NCI-H2196 (cell line): ENCODE results near the gene ERAS.
"Not testable (repeated sequence)": the region's sequence is repeated elsewhere in the genome, so short reads cannot be mapped to it uniquely, and the experiment has no call there.

ENCODE experiments used
- DNase-seq: peaks from one replicate; lab custom pipeline; 2025; ENCODE audit not compliant: unreplicated experiment; lab: John Stamatoyannopoulos, UW

The ERAS gene

DNA sequence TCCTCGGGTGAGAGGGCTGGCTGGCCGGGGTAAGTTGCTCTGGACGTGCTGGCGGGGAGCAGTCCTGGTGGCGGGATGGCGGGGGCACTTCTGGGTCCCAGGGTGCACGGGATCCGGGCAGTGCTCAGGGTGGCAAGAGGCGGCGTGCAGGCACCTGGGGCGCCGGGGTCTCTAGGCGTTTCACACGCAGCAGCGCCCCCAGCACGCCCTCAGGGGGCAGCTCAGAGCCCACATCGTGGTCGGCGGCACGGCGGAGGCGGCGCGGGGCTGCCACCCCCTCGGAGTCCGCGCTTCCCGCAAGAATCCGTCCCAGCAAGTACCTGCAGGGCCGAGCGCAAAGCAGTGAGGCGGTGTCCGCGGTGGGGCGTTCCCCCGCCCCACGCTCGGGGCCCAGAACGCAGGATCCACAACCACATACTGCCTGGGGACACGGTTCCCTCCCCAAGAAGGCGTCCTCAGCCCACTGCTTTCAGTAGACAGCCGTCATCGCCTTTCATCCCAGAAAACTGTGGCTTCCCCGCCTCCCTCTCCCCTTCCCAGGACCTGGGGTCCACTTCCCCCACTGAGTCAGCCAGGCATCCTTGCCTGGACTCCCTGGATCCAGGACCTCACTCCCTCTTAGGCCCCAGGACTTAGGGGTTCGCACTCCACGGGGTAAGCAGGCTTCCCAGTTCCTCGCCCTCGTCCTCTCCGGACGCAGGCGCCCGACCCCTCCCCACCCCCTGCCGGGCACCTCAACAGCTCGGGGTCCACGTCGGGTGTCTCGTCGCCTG is 5.0 kb downstream of the ERAS start:
- no peak for DNase-seq

DNA sequence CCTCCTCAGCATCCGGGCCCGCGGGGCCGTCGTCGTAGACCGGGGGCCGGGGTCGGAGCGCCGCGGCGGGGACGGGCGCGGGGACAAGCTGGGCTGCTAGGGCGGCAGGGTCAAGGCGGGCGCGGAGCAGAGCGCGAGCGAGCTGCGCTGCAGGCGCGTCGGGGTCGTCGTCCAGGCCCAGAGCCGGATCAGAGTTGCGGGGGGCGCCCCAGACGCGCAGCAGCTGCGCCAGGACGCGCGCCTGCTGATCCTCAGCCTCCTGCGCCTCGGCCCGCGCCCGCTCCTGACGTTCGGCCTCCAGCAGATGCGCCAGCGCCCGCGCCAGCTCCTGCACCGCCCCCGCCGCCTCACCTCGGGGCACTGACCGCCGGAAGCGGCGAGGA is 5.6 kb downstream of the ERAS start:
- no peak for DNase-seq

DNA sequence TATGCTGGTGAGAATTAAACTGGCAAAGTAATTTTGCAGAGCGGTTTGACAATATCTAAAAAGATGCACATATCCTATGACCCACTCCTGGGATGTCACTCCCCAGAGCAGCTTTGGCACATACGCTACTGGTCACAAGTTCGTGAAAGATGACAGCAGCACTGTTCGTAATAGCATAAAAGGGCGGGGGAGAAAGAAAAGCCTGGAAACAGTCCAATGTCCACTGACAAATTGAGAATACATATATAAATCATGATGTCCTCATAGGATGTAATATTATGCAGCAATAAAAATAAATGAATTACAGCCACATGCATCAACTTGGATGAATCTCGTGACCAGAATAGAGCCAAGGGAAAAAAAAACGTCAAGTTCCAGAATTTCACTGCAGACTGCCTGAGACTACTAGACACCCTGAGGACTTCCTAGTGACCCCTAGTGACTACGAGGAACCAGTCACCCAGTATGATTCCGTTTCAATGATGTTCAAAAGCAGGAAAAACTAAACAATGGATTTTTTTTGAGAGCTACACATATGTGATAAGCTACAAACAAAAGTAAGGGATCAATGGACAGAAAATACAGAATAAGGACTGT is 7.3 kb downstream of the ERAS start:
- no peak for DNase-seq

DNA sequence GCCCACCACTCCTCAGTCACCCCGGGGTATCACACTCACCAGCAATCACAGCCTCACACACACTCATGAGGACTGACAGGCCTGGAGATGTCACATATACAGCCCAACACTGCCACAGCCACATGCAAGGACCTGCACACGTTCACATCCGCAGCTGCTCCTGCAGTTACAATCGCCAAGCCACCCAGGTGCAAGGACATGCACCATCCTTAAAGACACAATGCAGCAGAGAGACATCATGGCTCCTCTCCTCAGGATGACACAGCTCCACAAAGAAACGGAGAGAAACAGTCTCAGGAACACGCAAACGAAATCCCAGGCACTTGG is 8.0 kb downstream of the ERAS start:
- no peak for DNase-seq

DNA sequence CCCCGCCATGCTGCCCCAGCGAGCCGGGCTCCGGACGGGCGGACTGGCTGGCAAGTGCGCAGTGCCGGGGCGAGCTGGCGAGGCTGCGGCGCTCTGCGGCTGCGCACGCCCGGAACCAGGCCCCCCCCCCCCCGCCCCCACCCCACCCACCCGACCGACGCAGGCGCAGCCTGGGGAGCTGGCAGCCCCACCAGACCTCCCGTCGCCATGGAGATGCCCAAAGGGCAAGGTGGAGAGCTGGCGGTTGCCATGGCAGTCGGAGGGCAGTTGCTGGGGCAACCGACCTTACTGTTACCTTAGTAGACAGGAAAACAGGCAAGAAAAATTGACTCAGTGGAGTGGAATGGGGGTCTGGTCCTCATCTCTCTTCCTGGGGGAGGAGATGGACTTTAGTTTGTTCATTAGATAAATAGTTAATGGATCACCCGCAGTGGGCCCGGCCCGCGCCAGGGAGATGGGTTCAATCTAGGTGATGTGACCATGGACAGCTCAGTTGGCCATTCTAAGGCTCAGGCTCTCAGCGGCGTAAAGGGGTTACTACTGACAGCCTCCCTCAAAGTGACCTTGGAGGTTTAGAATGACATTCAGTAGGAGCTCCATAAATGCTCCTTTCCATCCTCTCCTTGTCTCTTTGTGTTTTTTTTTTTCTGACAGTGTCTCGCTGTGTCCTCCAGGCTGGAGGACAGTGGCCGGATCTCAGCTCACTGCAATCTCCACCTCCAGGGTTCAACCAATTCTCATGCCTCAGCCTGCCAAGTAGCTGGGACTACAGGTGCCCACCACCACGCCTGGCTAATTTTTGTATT is 9.4 kb downstream of the ERAS start, which contains the start of gene PCSK1N:
Gene PCSK1N, minus strand, starts transcription at position 87 of the 806 bp plus-strand sequence. Its CDS starts 78 bp downstream, at position 9.
- DNase-seq = peak; percentile 83

DNA sequence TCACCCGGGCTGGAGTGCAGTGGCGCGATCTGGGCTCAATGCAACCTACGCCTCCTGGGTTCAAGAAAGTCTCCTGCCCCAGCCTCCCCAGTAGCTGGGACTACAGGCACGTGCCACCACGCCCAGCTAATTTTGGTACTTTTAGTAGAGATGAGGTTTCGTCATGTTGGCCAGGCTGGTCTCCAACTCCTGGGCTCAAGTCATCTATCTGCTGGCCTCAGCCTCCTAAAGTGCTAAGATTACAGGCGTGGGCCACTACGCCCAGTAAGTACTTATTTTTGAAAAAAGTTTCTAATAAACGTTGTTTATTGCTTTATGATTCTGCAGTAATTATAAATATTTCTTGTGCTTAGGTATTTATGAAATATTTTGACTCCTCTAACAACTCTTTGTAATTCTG is 13.4 kb downstream of the ERAS start:
- DNase-seq = no peak

DNA sequence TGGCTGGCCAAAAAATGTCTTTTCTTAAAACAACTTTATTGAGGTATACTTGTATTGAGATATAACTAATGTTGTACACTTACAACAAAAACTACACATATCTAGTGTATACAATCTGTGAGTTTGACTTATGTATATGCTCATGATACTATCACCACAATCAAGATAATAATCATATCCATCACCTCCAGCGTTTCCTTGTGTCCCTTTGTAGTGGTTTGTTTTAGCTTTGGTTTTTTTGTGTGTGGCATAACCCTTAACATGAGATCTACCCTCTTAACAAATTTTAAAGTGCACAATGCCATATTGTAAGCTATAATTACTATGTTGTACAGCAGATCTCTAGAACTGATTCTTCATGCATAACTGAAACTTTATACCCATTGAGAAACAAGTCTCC is 22.5 kb downstream of the ERAS start:
- no peak for DNase-seq

DNA sequence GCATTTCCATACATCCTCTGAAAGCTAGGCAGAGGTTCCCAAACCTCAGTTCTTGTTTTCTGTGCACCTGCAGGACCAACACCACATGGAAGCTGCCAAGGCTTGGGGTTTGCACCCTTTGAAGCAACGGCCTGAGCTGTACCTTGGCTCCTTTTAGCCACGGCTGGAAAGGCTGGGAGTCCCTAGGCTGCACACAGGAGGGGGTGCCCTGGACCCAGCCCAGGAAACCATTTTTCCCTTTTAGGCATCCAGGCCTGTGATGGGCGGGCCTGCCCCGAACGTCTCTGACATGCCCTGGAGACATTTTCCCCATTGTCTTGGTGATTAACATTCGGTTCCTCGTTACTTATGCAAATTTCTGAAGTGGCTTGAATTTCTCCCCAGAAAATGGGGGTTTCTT is 26.5 kb downstream of the ERAS start:
- DNase-seq = no peak

DNA sequence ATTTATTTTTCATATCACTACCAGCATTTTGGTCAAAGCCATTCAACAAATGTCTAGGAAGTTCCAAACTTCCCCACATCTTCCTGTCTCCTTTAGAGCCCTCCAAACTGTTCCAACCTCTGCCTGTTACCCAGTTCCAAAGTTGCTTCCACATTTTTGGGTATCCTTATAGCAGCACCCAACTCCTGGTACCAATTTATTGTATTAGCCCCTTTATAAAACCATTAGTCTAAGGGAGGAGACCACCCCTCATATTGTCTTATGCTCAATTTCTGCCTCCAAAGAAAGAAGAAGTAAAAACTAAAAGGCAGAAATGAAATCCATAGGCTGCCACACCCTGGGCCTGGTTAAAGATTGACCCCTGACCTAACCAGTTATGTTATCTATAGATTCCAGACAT is 27.2 kb downstream of the ERAS start:
- not testable (repeated sequence) for DNase-seq

DNA sequence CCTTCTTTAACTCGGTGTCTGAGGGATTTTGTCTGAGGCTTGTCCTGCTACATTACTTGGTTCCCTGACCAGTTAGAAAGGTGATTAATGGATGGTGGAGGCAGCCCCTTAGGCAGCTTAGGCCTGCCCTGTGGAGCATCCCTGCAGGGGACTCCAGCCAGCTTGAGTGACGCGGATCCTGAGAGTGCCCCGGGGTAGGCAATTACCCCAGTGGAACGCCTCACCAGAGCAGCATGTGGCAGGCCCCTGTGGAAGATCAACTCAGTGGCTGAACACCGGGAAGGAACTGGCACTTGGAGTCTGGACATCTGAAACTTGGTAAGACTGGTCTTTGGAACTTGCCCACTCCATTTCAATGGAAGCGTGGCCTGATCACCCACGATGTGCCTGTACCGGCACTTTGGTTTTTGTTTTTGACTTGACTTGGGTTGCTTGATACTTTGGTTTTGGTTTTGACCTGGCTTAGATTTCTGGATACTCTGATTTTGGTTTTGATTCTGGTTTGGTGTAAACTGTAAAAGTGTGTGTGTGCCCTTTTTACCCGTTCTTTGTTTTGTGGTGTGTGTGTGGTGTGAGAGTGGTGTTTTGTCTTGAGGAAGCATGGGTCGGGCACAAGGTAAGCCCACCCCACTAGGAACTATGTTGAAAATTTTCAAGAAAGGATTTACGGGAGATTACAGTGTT is 27.9 kb downstream of the ERAS start:
- not testable (repeated sequence) for DNase-seq

DNA sequence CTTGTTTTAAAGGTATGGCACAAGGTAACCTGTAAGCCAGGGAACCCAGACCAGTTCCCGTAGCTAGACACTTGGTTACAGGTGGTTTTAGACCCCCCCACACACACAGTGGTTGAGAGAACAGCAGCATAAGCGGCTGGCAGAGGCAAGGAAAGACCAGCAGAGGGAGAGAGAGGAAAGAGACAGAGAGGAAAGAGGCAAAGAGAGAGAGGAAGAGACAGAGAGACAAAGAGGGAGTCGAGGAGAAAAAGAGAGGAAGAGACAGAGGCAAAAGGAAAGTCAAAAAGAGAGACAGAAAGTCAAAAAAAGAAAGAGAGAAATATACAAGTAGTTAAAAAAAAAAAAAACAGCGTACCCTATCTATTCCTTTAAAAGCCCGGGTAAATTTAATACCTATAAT is 28.6 kb downstream of the ERAS start:
- no peak for DNase-seq

DNA sequence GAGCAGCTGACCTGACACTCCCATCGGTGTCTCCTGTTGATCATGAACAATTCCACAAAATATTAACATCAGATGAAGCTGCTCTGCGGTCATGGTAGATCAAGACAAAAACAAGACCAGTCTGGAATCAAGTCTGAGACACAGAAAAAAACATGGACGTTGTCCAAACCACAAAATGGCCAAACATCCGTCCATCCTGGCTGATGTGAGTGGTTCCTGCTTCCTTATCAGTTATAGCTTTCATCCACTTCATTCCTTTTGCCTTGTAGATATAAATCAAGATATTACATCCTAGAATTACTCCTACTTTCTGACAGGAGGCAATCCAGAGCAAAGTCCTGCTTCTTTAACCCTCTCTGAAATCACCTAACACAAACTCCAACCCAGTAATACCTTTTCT is 37.9 kb downstream of the ERAS start:
- peak; percentile 22 for DNase-seq

DNA sequence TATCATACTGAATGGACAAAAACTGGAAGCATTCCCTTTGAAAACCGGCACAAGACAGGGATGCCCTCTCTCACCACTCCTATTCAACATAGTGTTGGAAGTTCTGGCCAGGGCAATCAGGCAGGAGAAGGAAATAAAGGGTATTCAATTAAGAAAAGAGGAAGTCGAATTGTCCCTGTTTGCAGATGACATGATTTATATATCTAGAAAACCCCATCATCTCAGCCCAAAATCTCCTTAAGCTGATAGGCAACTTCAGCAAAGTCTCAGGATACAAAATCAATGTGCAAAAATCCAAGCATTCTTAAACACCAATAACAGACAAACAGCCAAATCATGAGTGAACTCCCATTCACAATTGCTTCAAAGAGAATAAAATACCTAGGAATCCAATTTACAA is 45.7 kb downstream of the ERAS start:
- DNase-seq = not testable (repeated sequence)

DNA sequence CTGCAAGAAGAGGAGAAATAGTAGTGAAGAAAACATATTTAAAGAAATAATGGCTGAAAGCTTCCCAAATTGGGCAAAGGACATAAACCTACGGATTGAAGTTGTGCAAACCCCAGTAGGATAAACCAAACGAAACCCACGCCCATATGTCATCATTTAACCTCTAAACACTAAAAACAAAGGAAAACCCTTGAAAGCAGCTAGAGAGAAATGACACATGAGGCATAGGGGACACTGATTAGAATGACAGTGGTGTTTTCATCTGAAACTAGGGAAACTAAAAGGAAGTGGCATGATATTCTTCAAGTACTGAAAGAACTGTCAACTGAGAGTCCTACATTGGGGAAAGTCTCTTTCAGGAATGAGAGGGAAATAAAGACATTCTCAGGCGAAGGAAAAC is 50.6 kb downstream of the ERAS start:
- DNase-seq = not testable (repeated sequence)
